ENCODE measurements around the gene GOLGA7B.
"Not testable (repeated sequence)": the region's sequence is repeated elsewhere in the genome, so short reads cannot be mapped to it uniquely, and the experiment has no call there.

The GOLGA7B gene

DNA sequence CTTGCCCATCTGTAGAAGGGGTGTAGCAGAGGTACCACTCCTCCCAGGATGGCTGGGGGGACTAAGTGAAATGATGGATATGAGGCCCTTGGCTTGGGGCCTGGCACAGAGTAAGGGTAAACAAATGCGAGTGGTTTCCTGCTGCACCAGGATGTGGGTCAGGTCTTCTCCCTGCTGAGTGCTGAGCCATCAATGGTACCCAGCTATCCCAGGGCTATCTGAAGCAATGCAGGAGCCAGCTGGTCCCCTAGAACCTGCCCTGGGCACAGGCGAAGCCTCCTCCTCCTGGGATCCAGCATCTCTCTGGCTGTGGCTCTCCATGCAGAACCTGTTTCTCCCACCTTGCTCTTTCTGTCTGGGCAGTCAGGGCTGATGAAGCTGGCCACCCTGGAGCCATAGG is 20.9 kb upstream of the GOLGA7B start:
- ChIA-PET POLR2A (no interaction called here), CTCF (interaction anchor here (1.1 kb wide), 1 partner anchor 32 kb away, joined by 3 read pairs; no protein-coding TSS in a partner anchor)
- H3K27ac ChIP-seq (ENCODE audit: insufficient read depth in 1 of 2, low read depth in 1 of 2, low read length in 2 of 2, poor library complexity in 1 of 2, severe bottlenecking in 2 of 2) = no peak overlapping the region
- H3K36me3 ChIP-seq (ENCODE audit: control insufficient read depth in 4 of 4, insufficient read depth in 4 of 4, low read length in 3 of 4) = no peaks in the 10 kb centered on the region
- H3K27me3 ChIP-seq (replicated peaks in 2 of 5; ENCODE audit: control insufficient read depth in 4 of 5, insufficient read depth in 5 of 5, low read length in 4 of 5) = peaks cover 0 to 35% (median 21%) of the 10 kb centered on the region in 5 experiments
- no peaks in the 10 kb centered on the region for H3K4me1 ChIP-seq (ENCODE audit: control extremely low read depth in 1 of 4, control insufficient read depth in 4 of 4, insufficient read depth in 4 of 4, low read length in 3 of 4)
- no peaks in the 10 kb centered on the region for H3K9me3 ChIP-seq (ENCODE audit: control extremely low read depth in 1 of 5, control insufficient read depth in 4 of 5, insufficient read depth in 2 of 5, low read depth in 1 of 5, low read length in 4 of 5)
- no peak for DNase-seq
- H3K4me3 ChIP-seq (ENCODE audit: control insufficient read depth in 1 of 7, extremely low read depth in 1 of 7, insufficient read depth in 4 of 7, low read depth in 2 of 7, low read length in 6 of 7) = no peak overlapping the region
- 55% methylated on average over 2 of the region's 2 CpGs for WGBS (ENCODE audit: insufficient coverage)

DNA sequence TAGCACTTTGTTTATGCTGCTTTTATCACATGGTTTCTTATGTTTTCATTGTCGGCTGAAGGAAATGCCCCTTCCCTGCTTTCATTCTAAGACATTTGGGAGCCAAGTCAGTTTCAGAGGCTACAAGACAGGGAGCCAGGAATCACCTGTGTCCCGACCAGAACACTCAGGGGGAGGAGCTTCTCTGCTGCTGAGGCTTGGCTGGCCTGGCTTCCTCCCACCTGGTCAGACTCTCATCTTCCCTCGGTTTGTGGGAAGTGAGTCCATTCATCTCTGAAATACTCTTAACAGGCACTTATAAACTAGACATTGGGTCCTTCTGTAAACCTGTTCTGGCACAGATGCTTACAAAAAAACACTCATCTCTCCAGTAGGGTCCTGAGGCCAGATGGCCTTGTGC is 19.6 kb upstream of the GOLGA7B start:
- no peak for DNase-seq
- Histone ChIP-seq H3K27ac (ENCODE audit: insufficient read depth in 1 of 2, low read depth in 1 of 2, low read length in 2 of 2, poor library complexity in 1 of 2, severe bottlenecking in 2 of 2) (no peak overlapping the region), H3K4me1 (ENCODE audit: control extremely low read depth in 1 of 4, control insufficient read depth in 4 of 4, insufficient read depth in 4 of 4, low read length in 3 of 4) (no peaks in the 10 kb centered on the region), H3K4me3 (ENCODE audit: control insufficient read depth in 1 of 7, extremely low read depth in 1 of 7, insufficient read depth in 4 of 7, low read depth in 2 of 7, low read length in 6 of 7) (no peak overlapping the region), H3K9me3 (ENCODE audit: control extremely low read depth in 1 of 5, control insufficient read depth in 4 of 5, insufficient read depth in 2 of 5, low read depth in 1 of 5, low read length in 4 of 5) (no peaks in the 10 kb centered on the region), H3K27me3 (replicated peaks in 2 of 5; ENCODE audit: control insufficient read depth in 4 of 5, insufficient read depth in 5 of 5, low read length in 4 of 5) (peaks cover 0 to 48% (median 21%) of the 10 kb centered on the region in 5 experiments), H3K36me3 (ENCODE audit: control insufficient read depth in 4 of 4, insufficient read depth in 4 of 4, low read length in 3 of 4) (no peaks in the 10 kb centered on the region)
- 52% methylated on average over 3 of the region's 3 CpGs for WGBS (ENCODE audit: insufficient coverage)
- ChIA-PET POLR2A (interaction anchor here (0.7 kb wide), 1 partner anchor 31 kb away, joined by 3 read pairs; no protein-coding TSS in a partner anchor), CTCF (interaction anchor here (1.0 to 1.5 kb wide), 3 partner anchors 39 to 129 kb away, joined by 3 read pairs; no protein-coding TSS in a partner anchor)

- H3K27me3 ChIP-seq (replicated peaks in 2 of 5; ENCODE audit: control insufficient read depth in 4 of 5, insufficient read depth in 5 of 5, low read length in 4 of 5) = peaks cover 0 to 59% (median 23%) of the 10 kb centered on the region in 5 experiments
- WGBS (ENCODE audit: insufficient coverage) = 100% methylated on average over 1 of the region's 2 CpGs
- H3K27ac ChIP-seq (ENCODE audit: insufficient read depth in 1 of 2, low read depth in 1 of 2, low read length in 2 of 2, poor library complexity in 1 of 2, severe bottlenecking in 2 of 2) = no peak overlapping the region
- ChIA-PET POLR2A (no interaction called here), CTCF (interaction anchor here (1.0 to 1.5 kb wide), 3 partner anchors 32 to 130 kb away, joined by 3 read pairs; no protein-coding TSS in a partner anchor)
- H3K9me3 ChIP-seq (ENCODE audit: control extremely low read depth in 1 of 5, control insufficient read depth in 4 of 5, insufficient read depth in 2 of 5, low read depth in 1 of 5, low read length in 4 of 5) = peaks cover 0 to 3% (median 0%) of the 10 kb centered on the region in 5 experiments
- DNase-seq = no peak
- H3K4me1 ChIP-seq (ENCODE audit: control extremely low read depth in 1 of 4, control insufficient read depth in 4 of 4, insufficient read depth in 4 of 4, low read length in 3 of 4) = no peaks in the 10 kb centered on the region
- H3K4me3 ChIP-seq (ENCODE audit: control insufficient read depth in 1 of 7, extremely low read depth in 1 of 7, insufficient read depth in 4 of 7, low read depth in 2 of 7, low read length in 6 of 7) = no peak overlapping the region
- H3K36me3 ChIP-seq (ENCODE audit: control insufficient read depth in 4 of 4, insufficient read depth in 4 of 4, low read length in 3 of 4) = no peaks in the 10 kb centered on the region
Observed at GRCh38 chr10:97831259-97831658, 18.4 kb upstream of the GOLGA7B start.

DNA sequence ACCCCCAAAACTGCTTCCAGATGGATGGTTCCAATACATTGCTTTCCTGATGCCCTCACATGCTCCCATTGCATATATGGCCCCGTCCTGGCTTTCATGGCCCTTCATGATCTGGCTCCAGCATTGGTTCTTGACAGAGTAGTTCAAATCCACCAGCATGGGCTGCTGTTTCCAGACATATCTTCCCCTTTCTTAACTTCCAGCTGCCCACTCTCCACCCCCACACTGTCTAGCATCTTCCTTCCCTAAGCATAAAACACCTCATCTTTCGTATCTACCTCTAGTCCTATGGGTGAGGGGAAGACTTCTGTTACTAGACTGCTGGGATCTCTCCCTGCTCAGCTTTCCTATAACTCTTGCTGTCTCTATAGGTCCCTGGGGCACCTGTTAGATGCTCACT is 13.2 kb upstream of the GOLGA7B start:
- 94% methylated on average over 2 of the region's 2 CpGs for WGBS (ENCODE audit: insufficient coverage)
- Histone ChIP-seq H3K27me3 (replicated peaks in 2 of 5; ENCODE audit: control insufficient read depth in 4 of 5, insufficient read depth in 5 of 5, low read length in 4 of 5) (peaks cover 2 to 86% (median 39%) of the 10 kb centered on the region in 5 experiments), H3K36me3 (ENCODE audit: control insufficient read depth in 4 of 4, insufficient read depth in 4 of 4, low read length in 3 of 4) (no peaks in the 10 kb centered on the region), H3K9me3 (ENCODE audit: control extremely low read depth in 1 of 5, control insufficient read depth in 4 of 5, insufficient read depth in 2 of 5, low read depth in 1 of 5, low read length in 4 of 5) (peaks cover 0 to 3% (median 0%) of the 10 kb centered on the region in 5 experiments), H3K4me1 (ENCODE audit: control extremely low read depth in 1 of 4, control insufficient read depth in 4 of 4, insufficient read depth in 4 of 4, low read length in 3 of 4) (peaks cover 0 to 6% (median 3%) of the 10 kb centered on the region in 4 experiments), H3K4me3 (ENCODE audit: control insufficient read depth in 1 of 7, extremely low read depth in 1 of 7, insufficient read depth in 4 of 7, low read depth in 2 of 7, low read length in 6 of 7) (no peak overlapping the region), H3K27ac (ENCODE audit: insufficient read depth in 1 of 2, low read depth in 1 of 2, low read length in 2 of 2, poor library complexity in 1 of 2, severe bottlenecking in 2 of 2) (no peak overlapping the region)
- DNase-seq = no peak
- CTCF ChIA-PET = no interaction called here
- POLR2A ChIA-PET = no interaction called here

GRCh38 chr10:97838091-97838490 is 11.6 kb upstream of the GOLGA7B start:
- H3K27me3 ChIP-seq (replicated peaks in 2 of 5; ENCODE audit: control insufficient read depth in 4 of 5, insufficient read depth in 5 of 5, low read length in 4 of 5) = peaks cover 2 to 73% (median 42%) of the 10 kb centered on the region in 5 experiments
- H3K27ac ChIP-seq (ENCODE audit: insufficient read depth in 1 of 2, low read depth in 1 of 2, low read length in 2 of 2, poor library complexity in 1 of 2, severe bottlenecking in 2 of 2) = no peak overlapping the region
- no peaks in the 10 kb centered on the region for H3K36me3 ChIP-seq (ENCODE audit: control insufficient read depth in 4 of 4, insufficient read depth in 4 of 4, low read length in 3 of 4)
- ChIA-PET CTCF (interaction anchor here (1.4 kb wide), 1 partner anchor 11 kb away, joined by 3 read pairs; the partner anchor contains the start of gene GOLGA7B), POLR2A (no interaction called here)
- H3K4me1 ChIP-seq (ENCODE audit: control extremely low read depth in 1 of 4, control insufficient read depth in 4 of 4, insufficient read depth in 4 of 4, low read length in 3 of 4) = peaks cover 0 to 13% (median 8%) of the 10 kb centered on the region in 4 experiments
- H3K4me3 ChIP-seq (ENCODE audit: control insufficient read depth in 1 of 7, extremely low read depth in 1 of 7, insufficient read depth in 4 of 7, low read depth in 2 of 7, low read length in 6 of 7) = no peak overlapping the region
- 92% methylated on average over 3 of the region's 3 CpGs for WGBS (ENCODE audit: insufficient coverage)
- H3K9me3 ChIP-seq (ENCODE audit: control extremely low read depth in 1 of 5, control insufficient read depth in 4 of 5, insufficient read depth in 2 of 5, low read depth in 1 of 5, low read length in 4 of 5) = peaks cover 0 to 3% (median 0%) of the 10 kb centered on the region in 5 experiments
- DNase-seq = no peak

DNA sequence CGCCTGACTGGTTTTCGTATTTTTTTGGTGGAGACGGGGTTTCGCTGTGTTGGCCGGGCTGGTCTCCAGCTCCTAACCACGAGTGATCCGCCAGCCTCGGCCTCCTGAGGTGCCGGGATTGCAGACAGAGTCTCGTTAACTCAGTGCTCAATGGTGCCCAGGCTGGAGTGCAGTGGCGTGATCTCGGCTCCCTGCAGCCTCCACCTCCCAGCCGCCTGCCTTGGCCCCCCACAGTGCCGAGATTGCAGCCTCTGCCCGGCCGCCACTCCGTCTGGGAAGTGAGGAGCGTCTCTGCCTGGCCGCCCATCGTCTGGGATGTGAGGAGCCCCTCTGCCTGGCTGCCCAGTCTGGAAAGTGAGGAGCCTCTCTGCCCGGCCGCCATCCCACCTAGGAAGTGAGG is 8.5 kb upstream of the GOLGA7B start:
- CTCF ChIA-PET; H3K36me3 ChIP-seq (ENCODE audit: control insufficient read depth in 4 of 4, insufficient read depth in 4 of 4, low read length in 3 of 4); H3K27ac ChIP-seq (ENCODE audit: insufficient read depth in 1 of 2, low read depth in 1 of 2, low read length in 2 of 2, poor library complexity in 1 of 2, severe bottlenecking in 2 of 2); POLR2A ChIA-PET; DNase-seq; H3K9me3 ChIP-seq (ENCODE audit: control extremely low read depth in 1 of 5, control insufficient read depth in 4 of 5, insufficient read depth in 2 of 5, low read depth in 1 of 5, low read length in 4 of 5); H3K4me3 ChIP-seq (ENCODE audit: control insufficient read depth in 1 of 7, extremely low read depth in 1 of 7, insufficient read depth in 4 of 7, low read depth in 2 of 7, low read length in 6 of 7): not testable (repeated sequence)
- H3K27me3 ChIP-seq (replicated peaks in 2 of 5; ENCODE audit: control insufficient read depth in 4 of 5, insufficient read depth in 5 of 5, low read length in 4 of 5) = peaks cover 4 to 74% (median 41%) of the 10 kb centered on the region in 5 experiments
- WGBS (ENCODE audit: insufficient coverage) = 96% methylated on average over 5 of the region's 22 CpGs
- H3K4me1 ChIP-seq (ENCODE audit: control extremely low read depth in 1 of 4, control insufficient read depth in 4 of 4, insufficient read depth in 4 of 4, low read length in 3 of 4) = peaks cover 0 to 15% (median 8%) of the 10 kb centered on the region in 4 experiments

GRCh38 chr10:97842114-97842513 is 7.5 kb upstream of the GOLGA7B start:
- CTCF ChIA-PET; H3K27ac ChIP-seq (ENCODE audit: insufficient read depth in 1 of 2, low read depth in 1 of 2, low read length in 2 of 2, poor library complexity in 1 of 2, severe bottlenecking in 2 of 2); H3K36me3 ChIP-seq (ENCODE audit: control insufficient read depth in 4 of 4, insufficient read depth in 4 of 4, low read length in 3 of 4); H3K4me3 ChIP-seq (ENCODE audit: control insufficient read depth in 1 of 7, extremely low read depth in 1 of 7, insufficient read depth in 4 of 7, low read depth in 2 of 7, low read length in 6 of 7); DNase-seq; POLR2A ChIA-PET; H3K9me3 ChIP-seq (ENCODE audit: control extremely low read depth in 1 of 5, control insufficient read depth in 4 of 5, insufficient read depth in 2 of 5, low read depth in 1 of 5, low read length in 4 of 5): not testable (repeated sequence)
- WGBS (ENCODE audit: insufficient coverage) = no CpG with 5 or more reads among the region's 3 CpGs
- Histone ChIP-seq H3K27me3 (replicated peaks in 2 of 5; ENCODE audit: control insufficient read depth in 4 of 5, insufficient read depth in 5 of 5, low read length in 4 of 5) (peaks cover 4 to 72% (median 39%) of the 10 kb centered on the region in 5 experiments), H3K4me1 (ENCODE audit: control extremely low read depth in 1 of 4, control insufficient read depth in 4 of 4, insufficient read depth in 4 of 4, low read length in 3 of 4) (peaks cover 0 to 15% (median 8%) of the 10 kb centered on the region in 4 experiments)

Data from common myeloid progenitor, CD34-positive (primary cell).